Cardiac fibroblast (primary cell): Measurements from ENCODE around the gene CST9L.
"Not testable (repeated sequence)": the region's sequence is repeated elsewhere in the genome, so short reads cannot be mapped to it uniquely, and the experiment has no call there.

Source experiments
- DNase-seq, 2 donors: peaks; one replicate each; pipeline versions ENCODE4 v3.0.0 to v3.0.0-alpha.2; 2010; ENCODE audit warnings: low read depth in 2 of 2
- H3K4me3 ChIP-seq, 2 donors: replicated peaks in 1 of 2; 1 replicate in 1 of 2; 2 replicates in 1 of 2; pipeline ENCODE4 v1.5.1; 2011; ENCODE audit warnings: low read depth in 2 of 2, low read length in 2 of 2, mild to moderate bottlenecking in 2 of 2, moderate library complexity in 1 of 2
- CTCF ChIP-seq: IDR thresholded peaks from one replicate; pipeline ENCODE4 v1.5.1; 2011; ENCODE audit warnings: low read depth, mild to moderate bottlenecking, low read length, inconsistent platforms

Gene CST9L

GRCh38 chr20:23582293-23582692 is 14.0 kb upstream of the CST9L start:
- no peak for DNase-seq

GRCh38 chr20:23581833-23582232 is 13.5 kb upstream of the CST9L start:
- not testable (repeated sequence) for H3K4me3 ChIP-seq, DNase-seq

More at GRCh38 chr20:23582293-23582692, 14.0 kb upstream of the CST9L start:
- H3K4me3 ChIP-seq, result no peak overlapping the region
- no peak for TF ChIP-seq CTCF

GRCh38 chr20:23574977-23575376 is 6.7 kb upstream of the CST9L start:
- TF ChIP-seq CTCF, result no peak
- no peak for DNase-seq
- H3K4me3 ChIP-seq, result no peak overlapping the region

GRCh38 chr20:23570178-23570760 is 2.0 kb upstream of the CST9L start:
- no peak for TF ChIP-seq CTCF
- no peak for DNase-seq
- H3K4me3 ChIP-seq, result no peak overlapping the region

- TF ChIP-seq CTCF, result no peak
- DNase-seq, result no peak
- H3K4me3 ChIP-seq, result no peak overlapping the region
These were observed 1.3 kb upstream of the CST9L start for GRCh38 chr20:23569570-23569969.

GRCh38 chr20:23568971-23569330 is 667 bp upstream of the CST9L start:
- DNase-seq, result no peak
- no peak for TF ChIP-seq CTCF
- H3K4me3 ChIP-seq, result no peak overlapping the region

GRCh38 chr20:23566199-23566932 is 1.9 kb downstream of the CST9L start:
- H3K4me3 ChIP-seq, result no peak overlapping the region
- no peak for DNase-seq
- no peak for TF ChIP-seq CTCF
